Right renal pelvis (tissue), 4 donors: ENCODE measurements around the gene SEMA4D. TPM values are rescaled to one million over a fixed set of nuclear protein-coding genes. Genes with fewer than 3 reads are reported as not detected.

ENCODE experiments used
- DNase-seq, 4 donors: peaks; one replicate each; pipeline ENCODE4 v3.0.0-alpha.2; 2013; ENCODE audit warnings: low read depth in 4 of 4, low spot score in 3 of 4, missing footprints in 1 of 4
- polyA plus RNA-seq, 4 donors: library from polyadenylated mRNA; unstranded; fragments of 120-200 nt; gene quantifications; one replicate each; pipeline ENCODE4 v1.2.1, GENCODE V29; 2013; ENCODE audit not compliant: insufficient read length in 4 of 4

SEMA4D gene
- polyA plus RNA-seq, 4 donors = 40.3 to 58.9 (median 47.4) TPM

- DNase-seq = no peak
Measured at GRCh38 chr9:89468281-89468960, 29.5 kb downstream of the SEMA4D start.

- DNase-seq = no peak
Measured at GRCh38 chr9:89467278-89467625, 30.7 kb downstream of the SEMA4D start.

- DNase-seq = no peak
Measured at GRCh38 chr9:89466451-89467277, 31.2 kb downstream of the SEMA4D start.

- DNase-seq = no peak
Measured at GRCh38 chr9:89465726-89466308, 32.1 kb downstream of the SEMA4D start.

- no peak for DNase-seq
Measured at GRCh38 chr9:89465001-89465451, 32.9 kb downstream of the SEMA4D start.

- DNase-seq = no peak
Measured at GRCh38 chr9:89464300-89464901, 33.5 kb downstream of the SEMA4D start.

- DNase-seq = no peak
Measured at GRCh38 chr9:89462817-89463683, 34.9 kb downstream of the SEMA4D start.

GRCh38 chr9:89462199-89462598 lies 35.7 kb downstream of the SEMA4D start:
- no peak for DNase-seq

- no peak for DNase-seq
Measured at GRCh38 chr9:89461265-89461664, 36.6 kb downstream of the SEMA4D start.

- DNase-seq = no peak
Measured at GRCh38 chr9:89460551-89460950, 37.4 kb downstream of the SEMA4D start.

- DNase-seq = no peak
Measured at GRCh38 chr9:89458768-89459496, 39.0 kb downstream of the SEMA4D start.

GRCh38 chr9:89457376-89457855 lies 40.5 kb downstream of the SEMA4D start:
- no peak for DNase-seq

- DNase-seq = no peak
Measured at GRCh38 chr9:89455356-89455824, 42.5 kb downstream of the SEMA4D start.

- DNase-seq = no peak
Measured at GRCh38 chr9:89454498-89455355, 43.2 kb downstream of the SEMA4D start.

GRCh38 chr9:89453452-89453851 lies 44.5 kb downstream of the SEMA4D start:
- DNase-seq = no peak

- DNase-seq = no peak
Measured at GRCh38 chr9:89452561-89452960, 45.4 kb downstream of the SEMA4D start.

- DNase-seq = no peak
Measured at GRCh38 chr9:89450213-89450612, 47.7 kb downstream of the SEMA4D start.

- DNase-seq = no peak
Measured at GRCh38 chr9:89449261-89449671, 48.6 kb downstream of the SEMA4D start.
